Measurements from ENCODE around the gene CD7.
A peak's percentile ranks its signal among the peaks of the same experiment; 100 is the strongest.

CD7 gene

GRCh38 chr17:82301300-82301915, 16.0 kb downstream of the CD7 start:
- TF ChIP-seq TAF1 (IDR thresholded peaks at IDR 0.05; ENCODE audit: borderline replicate concordance, insufficient read depth, low read length): no peak

GRCh38 chr17:82300707-82301270, 16.6 kb downstream of the CD7 start:
- no peak for TF ChIP-seq SIN3A (IDR thresholded peaks at IDR 0.05; ENCODE audit: borderline replicate concordance, insufficient read depth, low read length)
- no peak for TF ChIP-seq POLR2AphosphoS5 (IDR thresholded peaks at IDR 0.05; ENCODE audit: low read depth, low read length)
- no peak for TF ChIP-seq TAF1 (IDR thresholded peaks at IDR 0.05; ENCODE audit: borderline replicate concordance, insufficient read depth, low read length)
- TF ChIP-seq REST (IDR thresholded peaks at IDR 0.05; ENCODE audit: insufficient read depth in 1 of 2, low read depth in 2 of 2, low read length in 2 of 2): 0 out of 4 replicates have a peak, but pooled peaks of 1 of the 2 experiments have one; percentile 44
- TF ChIP-seq FOXP2 (optimal IDR thresholded peaks at IDR 0.05; ENCODE audit: borderline replicate concordance, extremely low read depth, extremely low read length, insufficient read depth): peak; percentile 15

- no peak for TF ChIP-seq REST (IDR thresholded peaks at IDR 0.05; ENCODE audit: insufficient read depth in 1 of 2, low read depth in 2 of 2, low read length in 2 of 2)
- no peak for TF ChIP-seq TAF1 (IDR thresholded peaks at IDR 0.05; ENCODE audit: borderline replicate concordance, insufficient read depth, low read length)
- TF ChIP-seq SIN3A (IDR thresholded peaks at IDR 0.05; ENCODE audit: borderline replicate concordance, insufficient read depth, low read length): no peak
- TF ChIP-seq FOXP2 (optimal IDR thresholded peaks at IDR 0.05; ENCODE audit: borderline replicate concordance, extremely low read depth, extremely low read length, insufficient read depth): no peak
- TF ChIP-seq POLR2AphosphoS5 (IDR thresholded peaks at IDR 0.05; ENCODE audit: low read depth, low read length): no peak
Measured at GRCh38 chr17:82300228-82300627, 17.2 kb downstream of the CD7 start.

- TF ChIP-seq SIN3A (IDR thresholded peaks at IDR 0.05; ENCODE audit: borderline replicate concordance, insufficient read depth, low read length) (no peak), TAF1 (IDR thresholded peaks at IDR 0.05; ENCODE audit: borderline replicate concordance, insufficient read depth, low read length) (no peak), REST (IDR thresholded peaks at IDR 0.05; ENCODE audit: insufficient read depth in 1 of 2, low read depth in 2 of 2, low read length in 2 of 2) (no peak), FOXP2 (optimal IDR thresholded peaks at IDR 0.05; ENCODE audit: borderline replicate concordance, extremely low read depth, extremely low read length, insufficient read depth) (no peak), POLR2AphosphoS5 (IDR thresholded peaks at IDR 0.05; ENCODE audit: low read depth, low read length) (no peak)
Measured at GRCh38 chr17:82299452-82299851, 18.0 kb downstream of the CD7 start.

GRCh38 chr17:82298538-82299421, 18.6 kb downstream of the CD7 start:
- no peak for TF ChIP-seq POLR2AphosphoS5 (IDR thresholded peaks at IDR 0.05; ENCODE audit: low read depth, low read length)
- no peak for TF ChIP-seq SIN3A (IDR thresholded peaks at IDR 0.05; ENCODE audit: borderline replicate concordance, insufficient read depth, low read length)
- no peak for TF ChIP-seq TAF1 (IDR thresholded peaks at IDR 0.05; ENCODE audit: borderline replicate concordance, insufficient read depth, low read length)
- no peak for TF ChIP-seq FOXP2 (optimal IDR thresholded peaks at IDR 0.05; ENCODE audit: borderline replicate concordance, extremely low read depth, extremely low read length, insufficient read depth)
- TF ChIP-seq REST (IDR thresholded peaks at IDR 0.05; ENCODE audit: insufficient read depth in 1 of 2, low read depth in 2 of 2, low read length in 2 of 2): no peak

Measured in PFSK-1 (cell line).